NCI-H187 treated with DMSO at 0.1 percent for 48 hours (cell line): ENCODE measurements around the gene GTF2H3.
A peak's percentile ranks its signal among the peaks of the same experiment; 100 is the strongest.

ENCODE experiments used
- DNase-seq: peaks from one replicate; lab custom pipeline; 2025; lab: John Stamatoyannopoulos, UW

The GTF2H3 gene

GRCh38 chr12:123645878-123646277 is 12.2 kb downstream of the GTF2H3 start:
- DNase-seq: no peak

GRCh38 chr12:123648401-123648800 is 14.8 kb downstream of the GTF2H3 start:
- no peak for DNase-seq

- DNase-seq: no peak
Measured at GRCh38 chr12:123654129-123654701, 20.6 kb downstream of the GTF2H3 start.

DNA sequence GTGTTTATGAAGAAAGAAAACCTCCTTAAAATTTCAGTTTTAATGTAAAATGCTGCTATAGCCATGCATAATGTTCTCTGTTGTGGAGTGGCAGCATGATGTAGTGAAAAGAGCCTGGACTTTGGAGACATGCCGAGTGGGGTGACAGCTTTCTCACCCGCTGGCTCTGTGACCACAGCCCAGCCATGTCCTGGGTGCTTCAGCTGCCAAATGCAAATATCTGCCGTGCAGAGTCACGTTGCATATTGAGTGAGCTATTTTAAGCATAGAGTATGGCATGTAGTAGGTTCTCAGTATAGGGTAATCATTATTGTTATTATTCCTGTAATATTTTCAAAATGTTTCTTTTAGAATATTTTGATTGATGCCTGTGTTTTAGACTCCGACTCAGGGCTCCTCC is 21.8 kb downstream of the GTF2H3 start:
- no peak for DNase-seq

DNA sequence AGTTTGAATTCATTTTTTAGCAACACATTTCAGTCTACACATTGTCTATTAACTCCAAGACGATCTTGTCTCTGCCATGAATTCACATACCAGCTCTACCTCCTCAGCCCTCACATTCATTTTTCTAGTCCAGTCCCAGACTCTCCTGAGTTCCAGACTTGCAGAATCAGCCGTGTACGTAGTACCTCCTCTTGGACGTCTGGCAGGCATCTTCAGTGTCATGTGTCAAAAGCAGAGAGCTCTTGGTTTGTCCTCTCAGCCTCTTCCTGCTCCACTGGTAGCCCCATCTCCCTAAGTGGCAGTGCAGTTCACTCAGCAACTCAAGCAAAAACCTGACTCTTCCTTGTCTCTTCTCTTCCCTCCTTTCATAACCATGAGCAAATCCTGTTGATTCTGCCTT is 22.8 kb downstream of the GTF2H3 start:
- DNase-seq: no peak

GRCh38 chr12:123657211-123657610 is 23.6 kb downstream of the GTF2H3 start:
- DNase-seq: no peak

DNA sequence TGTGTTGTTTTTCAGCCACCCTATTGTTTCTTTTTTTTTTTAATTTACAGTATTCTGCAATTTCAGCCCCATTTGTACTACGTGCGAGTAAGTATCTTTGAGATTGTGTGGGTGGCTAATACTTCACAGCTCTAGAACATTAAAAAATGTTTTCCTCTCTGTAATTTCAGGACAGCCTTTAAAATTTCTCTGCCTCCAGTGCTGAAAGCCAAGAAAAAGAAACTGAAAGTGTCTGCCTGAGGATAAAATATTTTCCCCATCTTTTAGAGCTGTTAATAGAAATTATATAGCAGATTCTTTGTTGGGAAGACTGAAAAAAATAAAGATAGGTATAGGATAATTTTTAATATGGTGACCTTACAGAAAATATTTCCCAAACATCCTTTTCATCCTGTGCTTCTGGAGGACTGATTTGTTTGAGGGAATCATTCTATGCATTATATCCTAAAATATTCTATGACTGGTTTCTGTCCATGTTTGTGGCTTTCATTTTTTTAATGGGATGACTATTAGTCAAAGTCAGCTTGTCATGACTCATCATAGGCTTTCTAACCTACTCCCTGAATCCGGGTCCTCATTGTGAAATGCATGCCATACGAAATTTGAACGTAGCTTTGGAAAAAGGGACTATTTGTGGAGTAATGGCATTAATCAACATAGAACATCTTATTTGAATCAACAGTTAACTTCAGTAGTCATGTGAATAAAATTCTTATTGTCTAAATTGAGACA is 26.5 kb downstream of the GTF2H3 start:
- no peak for DNase-seq

GRCh38 chr12:123667771-123668170 is 34.1 kb downstream of the GTF2H3 start:
- no peak for DNase-seq

DNA sequence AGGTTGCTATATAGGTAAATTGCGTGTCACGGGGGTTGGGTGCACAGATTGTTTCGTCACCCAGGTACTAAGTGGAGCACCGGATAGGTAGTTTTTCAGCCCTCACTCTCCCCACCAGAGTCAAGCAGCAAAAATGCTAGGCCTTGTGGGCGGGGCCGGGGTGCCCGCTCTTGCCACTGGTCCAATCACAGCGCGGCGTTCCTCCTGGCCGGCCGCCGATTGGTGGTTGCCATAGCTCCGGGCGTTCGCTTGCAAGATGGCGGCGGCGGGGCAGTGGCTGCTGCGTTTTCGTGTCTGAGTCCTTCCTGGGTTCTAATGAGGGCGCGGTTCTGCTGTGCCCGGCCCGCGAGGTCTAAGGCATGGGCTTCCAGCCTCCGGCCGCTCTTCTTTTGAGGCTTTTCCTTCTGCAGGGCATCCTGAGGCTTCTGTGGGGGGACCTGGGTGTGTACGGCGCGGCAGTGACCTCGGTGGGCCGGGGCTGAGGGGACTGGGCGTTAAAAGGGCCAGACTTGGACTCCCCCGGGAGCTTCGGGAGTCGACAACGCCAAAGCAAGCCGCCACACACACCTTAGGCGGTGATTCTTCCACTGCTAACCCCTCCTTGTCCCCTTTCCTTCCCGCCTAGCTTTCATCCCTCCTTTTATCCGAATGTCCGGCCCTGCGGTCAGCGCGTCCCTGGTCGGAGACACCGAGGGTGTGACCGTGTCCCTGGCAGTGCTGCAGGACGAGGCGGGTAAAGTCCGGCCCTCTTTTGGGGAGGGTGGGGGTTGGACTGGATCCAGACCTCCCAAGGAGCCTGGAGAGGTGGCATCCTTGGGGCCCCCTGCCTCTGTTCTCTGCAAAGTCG is 37.5 kb downstream of the GTF2H3 start, which contains the start of gene TCTN2:
TCTN2 (plus strand) TSS at position 232 of the 847 bp plus-strand sequence; CDS start at position 360, 128 bp downstream.
- DNase-seq: peak; percentile 73

- no peak for DNase-seq
Measured at GRCh38 chr12:123671876-123672275, 38.2 kb downstream of the GTF2H3 start.

DNA sequence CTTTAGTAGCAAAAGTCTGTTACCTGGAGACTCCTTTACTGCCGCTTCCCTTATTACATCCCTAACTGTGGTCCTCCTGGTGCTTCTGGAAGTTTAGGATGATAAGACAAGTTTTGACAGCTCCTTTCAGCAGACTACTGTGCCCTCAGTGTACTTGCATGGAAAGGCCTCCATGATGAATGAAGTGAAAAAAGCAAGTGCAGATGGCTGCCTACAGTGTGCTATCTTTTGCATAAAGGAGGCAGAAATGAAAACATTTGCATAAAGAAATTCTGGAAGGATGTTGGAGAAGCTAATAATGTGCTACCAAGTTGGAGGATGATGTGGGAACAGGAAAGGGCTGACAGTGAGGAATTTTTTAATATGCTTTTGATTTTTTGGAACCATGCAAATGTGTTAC is 41.8 kb downstream of the GTF2H3 start:
- no peak for DNase-seq

DNA sequence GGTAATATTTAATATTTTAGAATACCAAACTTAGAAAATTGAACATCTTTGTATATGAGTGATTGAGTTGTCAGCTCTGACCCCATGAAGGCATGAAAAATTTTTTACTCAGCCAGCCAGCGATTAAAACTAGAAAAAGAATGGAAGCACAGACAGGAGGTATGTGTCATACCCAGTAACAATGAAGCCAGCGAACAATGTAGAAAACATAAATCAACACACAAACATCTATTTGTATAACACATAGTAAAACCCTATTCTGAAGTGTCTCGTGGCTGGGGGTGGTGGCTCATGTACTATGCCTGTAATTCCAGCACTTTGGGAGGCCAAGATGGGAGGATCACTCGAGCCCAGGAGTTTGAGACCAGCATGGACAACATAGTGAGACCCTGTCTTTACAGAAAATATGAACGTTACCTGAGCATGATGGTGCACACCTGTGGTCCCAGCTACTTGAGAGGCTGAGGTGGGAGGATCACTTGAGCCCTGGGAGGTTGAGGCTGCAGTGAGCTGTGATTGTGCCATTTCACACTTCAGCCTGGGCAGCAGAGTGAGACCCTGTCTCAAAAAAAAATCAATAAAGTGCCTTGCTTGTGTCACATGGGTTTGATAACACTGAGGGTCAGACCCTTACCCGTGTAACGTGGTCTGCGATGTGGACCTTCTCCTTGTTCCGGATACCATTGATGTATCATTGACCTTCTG is 43.1 kb downstream of the GTF2H3 start:
- DNase-seq: no peak

DNA sequence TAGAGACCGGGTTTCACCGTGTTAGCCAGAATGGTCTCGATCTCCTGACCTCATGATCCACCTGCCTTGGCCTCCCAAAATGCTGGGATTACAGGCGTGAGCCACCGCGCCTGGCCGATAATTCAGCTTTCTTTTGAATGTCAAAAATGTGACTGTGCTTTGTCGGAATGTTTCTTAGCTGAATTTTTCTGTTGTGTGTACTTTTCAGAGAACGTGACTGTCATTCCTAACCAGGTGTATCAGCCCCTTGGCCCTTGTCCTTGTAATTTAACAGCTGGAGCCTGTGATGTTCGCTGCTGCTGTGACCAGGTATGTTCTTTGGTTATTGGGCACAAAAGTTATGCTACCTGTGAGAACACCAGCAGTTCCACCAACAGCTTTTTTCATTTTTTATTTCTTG is 45.4 kb downstream of the GTF2H3 start:
- no peak for DNase-seq

DNA sequence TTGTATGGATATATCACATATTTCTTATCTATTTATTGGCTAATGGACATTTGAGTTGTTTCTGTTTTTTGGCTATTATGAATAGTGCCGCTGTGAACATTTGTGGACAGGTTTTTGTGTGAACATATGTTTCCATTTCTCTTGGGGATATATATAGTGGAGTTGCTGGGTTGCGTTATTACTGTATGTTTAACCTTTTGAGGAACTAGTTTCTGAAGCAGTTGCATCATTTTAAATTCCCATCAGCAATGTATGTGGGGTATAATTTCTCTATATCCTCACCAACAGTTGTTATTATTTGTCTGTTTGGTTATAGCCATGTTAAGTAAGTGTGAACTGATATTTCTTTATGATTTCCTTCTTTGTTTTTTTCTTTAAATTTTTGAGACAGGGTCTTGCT is 48.0 kb downstream of the GTF2H3 start:
- no peak for DNase-seq

GRCh38 chr12:123683964-123684363 is 50.3 kb downstream of the GTF2H3 start:
- no peak for DNase-seq

DNA sequence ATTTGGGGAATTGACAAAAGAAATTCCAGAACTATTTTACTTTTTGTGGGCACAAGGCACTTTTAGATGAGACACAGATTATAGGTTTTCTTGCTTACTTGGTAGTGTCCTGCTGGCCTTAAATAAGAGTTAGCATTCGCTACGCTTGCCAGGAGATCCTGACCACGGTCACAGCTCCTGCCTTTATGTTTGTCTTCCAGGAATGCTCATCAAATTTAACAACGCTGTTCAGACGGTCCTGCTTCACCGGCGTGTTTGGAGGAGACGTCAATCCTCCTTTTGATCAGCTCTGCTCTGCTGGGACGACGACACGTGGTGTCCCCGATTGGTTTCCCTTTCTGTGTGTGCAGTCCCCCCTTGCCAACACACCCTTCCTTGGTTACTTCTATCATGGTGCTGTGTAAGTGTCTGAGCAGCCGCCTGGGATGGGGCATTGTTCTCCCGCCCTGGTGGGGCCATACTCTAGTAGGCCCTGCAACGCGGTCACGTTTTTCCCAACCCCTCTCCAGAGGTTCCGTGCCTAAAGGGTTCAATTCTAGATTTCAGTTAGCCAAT is 53.1 kb downstream of the GTF2H3 start:
- no peak for DNase-seq

- no peak for DNase-seq
Measured at GRCh38 chr12:123690191-123690840, 56.7 kb downstream of the GTF2H3 start.

- DNase-seq: no peak
Measured at GRCh38 chr12:123696207-123696606, 62.6 kb downstream of the GTF2H3 start.

DNA sequence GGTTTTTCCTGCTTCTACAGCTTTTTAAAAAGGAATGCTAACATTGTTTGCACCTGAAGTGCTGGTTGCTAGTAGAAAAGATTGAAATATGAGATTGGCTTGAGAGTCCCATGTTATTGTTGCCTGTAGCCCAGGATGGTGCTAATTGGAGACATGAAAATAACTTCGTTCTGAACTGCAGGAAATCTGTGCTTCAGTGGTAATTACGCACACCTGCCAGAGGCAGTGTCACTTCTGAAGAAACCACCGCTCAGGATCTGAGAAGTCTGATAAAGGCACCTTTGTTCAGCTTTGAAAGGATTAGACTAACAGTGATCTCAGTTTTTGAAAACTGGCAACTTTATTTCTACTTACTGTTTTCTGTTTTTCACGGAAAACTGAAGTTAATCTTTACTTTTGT is 63.0 kb downstream of the GTF2H3 start:
- no peak for DNase-seq

DNA sequence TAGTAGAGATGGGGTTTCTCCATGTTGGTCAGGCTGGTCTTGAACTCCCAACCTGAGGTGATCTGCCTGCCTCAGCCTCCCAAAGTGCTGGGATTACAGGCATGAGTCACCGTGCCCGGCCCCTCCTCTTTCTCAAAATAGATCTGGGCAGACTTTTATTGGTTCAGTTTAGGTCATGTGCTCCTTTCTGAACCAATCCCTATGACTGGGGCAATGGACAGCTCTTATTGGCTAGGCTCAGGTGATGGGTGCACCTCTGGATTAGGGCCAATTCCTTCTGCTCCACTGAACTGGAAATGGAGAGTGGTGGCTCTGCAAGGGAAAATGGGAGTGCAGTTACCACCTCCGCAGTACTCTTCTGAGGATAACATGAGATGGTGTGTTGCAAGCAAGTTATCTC is 72.3 kb downstream of the GTF2H3 start:
- no peak for DNase-seq

GRCh38 chr12:123707466-123707865 is 73.8 kb downstream of the GTF2H3 start:
- DNase-seq: no peak
